Coronary artery (tissue), 2 donors: Measurements from ENCODE around the gene LURAP1L.
A peak's percentile ranks its signal among the peaks of the same experiment; 100 is the strongest.

ENCODE experiments used
- DNase-seq: peaks from one replicate; pipeline ENCODE4 v3.0.0-alpha.2; 2017; ENCODE audit warnings: low spot score
- H3K27ac ChIP-seq, 2 donors: fragments of 200-600 bp; sonication (generic); one replicate each; pipeline ENCODE4 v1.5.1; 2016 to 2019
- H3K4me3 ChIP-seq: fragments of 200-600 bp; sonication (generic); 2 replicates; pipeline ENCODE4 v1.5.1; 2016; ENCODE audit warnings: mild to moderate bottlenecking, moderate library complexity
- CTCF ChIP-seq: fragments of 200-600 bp; sonication (generic); IDR thresholded peaks from one replicate; pipeline ENCODE4 v1.5.1; 2019; ENCODE audit warnings: antibody characterized with exemption

LURAP1L gene

GRCh38 chr9:12812710-12813109, 37.9 kb downstream of the LURAP1L start:
- TF ChIP-seq CTCF = no peak
- H3K27ac ChIP-seq = no peak overlapping the region
- no peak for DNase-seq
- H3K4me3 ChIP-seq = no peak overlapping the region

GRCh38 chr9:12813533-12813932, 38.7 kb downstream of the LURAP1L start:
- no peak for TF ChIP-seq CTCF
- Histone ChIP-seq H3K27ac (peak overlapping the region; percentile 69 to 71), H3K4me3 (no peak overlapping the region)
- DNase-seq = no peak

- TF ChIP-seq CTCF = peak; percentile 21
- Histone ChIP-seq H3K4me3 (peak overlapping the region; percentile 33), H3K27ac (peak overlapping the region; percentile 69 to 71)
- DNase-seq = peak; percentile 80
Measured at GRCh38 chr9:12813960-12814876, 39.4 kb downstream of the LURAP1L start.

GRCh38 chr9:12814877-12815237, 40.0 kb downstream of the LURAP1L start:
- no peak for TF ChIP-seq CTCF
- no peak for DNase-seq
- peak overlapping the region; percentile 33 for H3K4me3 ChIP-seq
- peak overlapping the region; percentile 69 to 71 for H3K27ac ChIP-seq

- Histone ChIP-seq H3K4me3 (no peak overlapping the region), H3K27ac (peak overlapping the region in 1 of 2 donors; percentile 1)
- no peak for TF ChIP-seq CTCF
- DNase-seq = no peak
Measured at GRCh38 chr9:12815888-12816287, 41.1 kb downstream of the LURAP1L start.

- no peak for DNase-seq
- no peak for TF ChIP-seq CTCF
- no peak overlapping the region for H3K27ac ChIP-seq
- no peak overlapping the region for H3K4me3 ChIP-seq
Measured at GRCh38 chr9:12816656-12817101, 41.9 kb downstream of the LURAP1L start.

GRCh38 chr9:12817702-12818101, 42.9 kb downstream of the LURAP1L start:
- no peak for TF ChIP-seq CTCF
- H3K27ac ChIP-seq = peak overlapping the region; percentile 23 to 63
- H3K4me3 ChIP-seq = peak overlapping the region; percentile 36
- DNase-seq = no peak
